Measurements from ENCODE around the gene THOP1. TPM values are rescaled to one million over a fixed set of nuclear protein-coding genes. Genes with fewer than 3 reads are reported as not detected.

Gene THOP1
- polyA plus RNA-seq, 3 donors, result 13.4 to 17.6 (median 14.6) TPM

DNA sequence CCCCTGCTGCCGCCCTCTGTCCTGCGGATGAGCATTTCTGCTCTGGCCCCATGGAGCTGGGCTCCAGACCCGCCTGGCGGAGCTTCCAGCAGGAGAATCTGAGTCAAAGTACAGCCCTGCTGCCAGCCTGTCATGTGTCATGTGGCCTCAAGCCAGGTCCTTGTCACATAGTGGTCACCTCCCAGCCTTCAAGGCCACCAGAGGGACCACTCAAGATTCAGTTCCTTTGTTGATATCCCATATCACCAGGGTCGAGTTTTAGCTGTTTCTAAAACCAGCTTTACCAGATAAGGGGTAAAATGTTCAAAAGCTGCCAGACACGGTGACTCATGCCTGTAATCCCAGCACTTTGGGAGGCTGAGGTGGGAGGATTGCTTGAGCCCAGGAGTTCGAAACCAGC, 13.4 kb downstream of the THOP1 start:
- H3K4me3 Mint-ChIP-seq, result no peak overlapping the region
- TF ChIP-seq CTCF (IDR thresholded peaks at IDR 0.05), result no peak
- WGBS (ENCODE audit: insufficient coverage), result 100% methylated on average over 5 of the region's 7 CpGs
- peaks cover 0 to 4% (median 0%) of the 10 kb centered on the region in 3 donors for H3K27me3 Mint-ChIP-seq (ENCODE audit: low read depth in 3 of 3)
- peaks cover 37 to 84% of the 10 kb centered on the region in 2 donors for H3K36me3 Mint-ChIP-seq
- Histone ChIP-seq H4K20me1 (ENCODE audit: insufficient read depth, low read length) (no peaks in the 10 kb centered on the region), H3K4me3 (replicated peaks in 1 of 3; ENCODE audit: low read depth in 2 of 3, low read length in 3 of 3) (no peak overlapping the region), H2AFZ (ENCODE audit: insufficient read depth, low read depth, low read length, poor library complexity, severe bottlenecking) (no peak overlapping the region), H3K4me1 (ENCODE audit: control insufficient read depth in 1 of 2, insufficient read depth in 2 of 2, low read length in 2 of 2) (no peaks in the 10 kb centered on the region), H3K36me3 (replicated peaks in 1 of 2; ENCODE audit: control insufficient read depth in 1 of 2, insufficient read depth in 2 of 2, low read length in 2 of 2) (peaks cover 21 to 52% of the 10 kb centered on the region in 2 donors), H3K27me3 (ENCODE audit: control insufficient read depth in 2 of 2, insufficient read depth in 2 of 2, low read length in 2 of 2) (no peaks in the 10 kb centered on the region), H3K27ac (ENCODE audit: low read depth in 1 of 2, low read length in 2 of 2) (no peak overlapping the region), H3K9ac (ENCODE audit: insufficient read depth, low read length, poor library complexity, severe bottlenecking) (no peak overlapping the region), H3K79me2 (ENCODE audit: insufficient read depth, low read length) (no peaks in the 10 kb centered on the region), H3K9me3 (replicated peaks in 1 of 2; ENCODE audit: control insufficient read depth in 1 of 2, insufficient read depth in 1 of 2, low read length in 2 of 2) (no peaks in the 10 kb centered on the region), H3K4me2 (replicated peaks; ENCODE audit: extremely low read depth, low read length, poor library complexity, severe bottlenecking) (no peak overlapping the region)
- H3K4me1 Mint-ChIP-seq, result no peaks in the 10 kb centered on the region
- H3K27ac Mint-ChIP-seq, result peak overlapping the region in 2 of 7 donors; percentile 21 to 36
- H3K9me3 Mint-ChIP-seq, result peaks cover 0 to 5% (median 0%) of the 10 kb centered on the region in 7 donors
- DNase-seq, result no peak
- intact Hi-C loops (cut with micrococcal nuclease), result no loop called here

DNA sequence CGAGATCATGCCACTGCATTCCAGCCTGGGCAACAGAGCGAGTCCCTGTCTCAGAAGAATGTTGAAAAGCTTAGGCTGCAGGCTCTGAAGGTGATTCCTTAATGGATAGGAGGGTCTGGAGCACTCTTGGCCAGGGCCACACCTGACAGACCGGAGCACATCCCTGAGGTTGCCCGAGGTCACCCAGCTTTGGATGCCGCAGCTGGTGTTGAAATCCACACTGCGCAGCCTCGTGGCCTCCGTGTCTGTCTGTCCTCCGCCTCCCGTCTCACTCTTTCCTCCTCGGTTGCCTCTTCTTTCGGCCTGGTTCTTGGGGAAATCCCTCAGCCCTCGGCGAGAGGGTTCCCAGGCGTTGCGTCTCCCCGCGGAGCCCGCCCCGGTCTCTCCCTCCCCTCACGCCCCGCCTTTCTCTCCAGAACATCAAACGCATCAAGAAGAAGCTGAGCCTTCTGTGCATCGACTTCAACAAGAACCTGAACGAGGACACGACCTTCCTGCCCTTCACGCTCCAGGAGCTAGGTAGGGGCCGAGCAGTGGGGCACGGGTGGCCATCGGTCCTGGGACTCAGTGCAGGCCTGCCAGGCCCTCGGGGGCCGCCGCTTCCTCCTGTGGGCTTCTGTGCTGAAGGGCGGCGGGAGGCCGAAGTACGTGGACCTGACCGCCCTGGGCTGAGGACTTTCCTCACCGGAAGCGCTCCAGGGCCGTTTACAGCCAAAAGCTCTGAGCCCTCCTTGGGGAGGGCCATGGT, 14.1 kb downstream of the THOP1 start:
- H3K4me1 ChIP-seq (ENCODE audit: control insufficient read depth in 1 of 2, insufficient read depth in 2 of 2, low read length in 2 of 2), result no peaks in the 10 kb centered on the region
- Mint-ChIP-seq H3K4me3 (no peak overlapping the region), H3K27ac (peak overlapping the region in 2 of 7 donors; percentile 20 to 21), H3K9me3 (peaks cover 0 to 5% (median 0%) of the 10 kb centered on the region in 7 donors), H3K27me3 (ENCODE audit: low read depth in 3 of 3) (peaks cover 0 to 4% (median 0%) of the 10 kb centered on the region in 3 donors), H3K36me3 (peaks cover 38 to 85% of the 10 kb centered on the region in 2 donors), H3K4me1 (no peaks in the 10 kb centered on the region)
- 93% methylated on average over 41 of the region's 41 CpGs for WGBS (ENCODE audit: insufficient coverage)
- intact Hi-C loops (cut with micrococcal nuclease), result no loop called here
- H3K79me2 ChIP-seq (ENCODE audit: insufficient read depth, low read length), result no peaks in the 10 kb centered on the region
- H2AFZ ChIP-seq (ENCODE audit: insufficient read depth, low read depth, low read length, poor library complexity, severe bottlenecking), result no peak overlapping the region
- H3K4me2 ChIP-seq (replicated peaks; ENCODE audit: extremely low read depth, low read length, poor library complexity, severe bottlenecking), result no peak overlapping the region
- TF ChIP-seq CTCF (IDR thresholded peaks at IDR 0.05), result no peak
- H3K9ac ChIP-seq (ENCODE audit: insufficient read depth, low read length, poor library complexity, severe bottlenecking), result no peak overlapping the region
- no peak overlapping the region for H3K27ac ChIP-seq (ENCODE audit: low read depth in 1 of 2, low read length in 2 of 2)
- H3K27me3 ChIP-seq (ENCODE audit: control insufficient read depth in 2 of 2, insufficient read depth in 2 of 2, low read length in 2 of 2), result no peaks in the 10 kb centered on the region
- no peak for DNase-seq
- no peaks in the 10 kb centered on the region for H3K9me3 ChIP-seq (replicated peaks in 1 of 2; ENCODE audit: control insufficient read depth in 1 of 2, insufficient read depth in 1 of 2, low read length in 2 of 2)
- H3K36me3 ChIP-seq (replicated peaks in 1 of 2; ENCODE audit: control insufficient read depth in 1 of 2, insufficient read depth in 2 of 2, low read length in 2 of 2), result peaks cover 21 to 50% of the 10 kb centered on the region in 2 donors
- no peaks in the 10 kb centered on the region for H4K20me1 ChIP-seq (ENCODE audit: insufficient read depth, low read length)
- no peak overlapping the region for H3K4me3 ChIP-seq (replicated peaks in 1 of 3; ENCODE audit: low read depth in 2 of 3, low read length in 3 of 3)
